ENCODE results near the gene SCAANT1. TPM values are rescaled to one million over a fixed set of nuclear protein-coding genes. Genes with fewer than 3 reads are reported as not detected.

SCAANT1 gene
- total RNA-seq, 1 donor from 2014 or later = not detected

- no peak for DNase-seq (ENCODE audit: extremely low spot score, unreplicated experiment)
- no peaks in the 10 kb centered on the region for H3K27me3 Mint-ChIP-seq
- H3K9me3 Mint-ChIP-seq = no peaks in the 10 kb centered on the region
- peaks cover 8% of the 10 kb centered on the region for H3K36me3 Mint-ChIP-seq
- no peak for TF ChIP-seq CTCF (conservative IDR thresholded peaks at IDR 0.05)
- peaks cover 27% of the 10 kb centered on the region for H3K4me1 Mint-ChIP-seq (ENCODE audit: unreplicated experiment)
- no peak overlapping the region for H3K4me3 Mint-ChIP-seq
- no peak overlapping the region for H3K27ac Mint-ChIP-seq
Observed at GRCh38 chr3:63940389-63940757, 28.2 kb upstream of the SCAANT1 start.

GRCh38 chr3:63937661-63938651, 25.8 kb upstream of the SCAANT1 start:
- Mint-ChIP-seq H3K36me3 (peaks cover 8% of the 10 kb centered on the region), H3K27me3 (no peaks in the 10 kb centered on the region), H3K27ac (no peak overlapping the region), H3K4me3 (no peak overlapping the region), H3K9me3 (no peaks in the 10 kb centered on the region), H3K4me1 (ENCODE audit: unreplicated experiment) (peaks cover 33% of the 10 kb centered on the region)
- TF ChIP-seq CTCF (conservative IDR thresholded peaks at IDR 0.05) = no peak
- no peak for DNase-seq (ENCODE audit: extremely low spot score, unreplicated experiment)

DNA sequence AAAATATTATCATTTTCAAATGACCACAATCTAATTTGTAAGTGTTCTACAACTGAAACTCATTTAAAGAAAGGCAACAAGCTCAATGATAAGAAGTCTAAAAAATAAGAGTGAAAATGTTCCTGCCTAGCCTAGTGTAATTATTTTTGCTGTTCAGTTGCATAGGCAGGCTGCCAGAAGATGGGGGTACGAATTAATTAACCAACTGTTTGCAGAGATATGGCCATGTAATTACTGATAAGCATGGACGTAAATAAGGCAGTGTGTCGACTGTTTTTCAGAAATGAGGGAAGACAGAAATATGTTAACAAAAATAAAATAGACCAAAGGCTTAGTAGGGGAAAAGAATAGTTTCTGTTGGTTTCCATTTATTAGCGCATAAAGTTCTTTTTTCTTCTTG, 24.7 kb upstream of the SCAANT1 start:
- H3K9me3 Mint-ChIP-seq = no peaks in the 10 kb centered on the region
- H3K4me1 Mint-ChIP-seq (ENCODE audit: unreplicated experiment) = peaks cover 42% of the 10 kb centered on the region

GRCh38 chr3:63934041-63934866, 22.1 kb upstream of the SCAANT1 start:
- Mint-ChIP-seq H3K9me3 (no peaks in the 10 kb centered on the region), H3K4me3 (no peak overlapping the region), H3K4me1 (ENCODE audit: unreplicated experiment) (peaks cover 40% of the 10 kb centered on the region), H3K27me3 (no peaks in the 10 kb centered on the region), H3K27ac (no peak overlapping the region), H3K36me3 (peaks cover 6% of the 10 kb centered on the region)
- no peak for TF ChIP-seq CTCF (conservative IDR thresholded peaks at IDR 0.05)
- no peak for DNase-seq (ENCODE audit: extremely low spot score, unreplicated experiment)

More for the DNA sequence above, 24.7 kb upstream of the SCAANT1 start:
- Mint-ChIP-seq H3K27me3 (no peaks in the 10 kb centered on the region), H3K4me3 (no peak overlapping the region), H3K27ac (peak overlapping the region; percentile 4), H3K36me3 (peaks cover 8% of the 10 kb centered on the region)
- DNase-seq (ENCODE audit: extremely low spot score, unreplicated experiment) = no peak
- TF ChIP-seq CTCF (conservative IDR thresholded peaks at IDR 0.05) = no peak

- H3K27me3 Mint-ChIP-seq = no peaks in the 10 kb centered on the region
- peaks cover 43% of the 10 kb centered on the region for H3K4me1 Mint-ChIP-seq (ENCODE audit: unreplicated experiment)
- no peak for TF ChIP-seq CTCF (conservative IDR thresholded peaks at IDR 0.05)
- H3K27ac Mint-ChIP-seq = no peak overlapping the region
- no peak overlapping the region for H3K4me3 Mint-ChIP-seq
- peaks cover 10% of the 10 kb centered on the region for H3K36me3 Mint-ChIP-seq
- no peak for DNase-seq (ENCODE audit: extremely low spot score, unreplicated experiment)
- no peaks in the 10 kb centered on the region for H3K9me3 Mint-ChIP-seq
Observed at GRCh38 chr3:63933459-63933858, 21.3 kb upstream of the SCAANT1 start.

Measured in type B pancreatic cell (in vitro differentiated cells).